Nephron progenitor cell (in vitro differentiated cells): ENCODE data around the gene SBF2.

Source experiments
- DNase-seq: peaks from one replicate; pipeline ENCODE4 v3.0.0; 2021
- H3K27ac Mint-ChIP-seq: 2 replicates; pipeline ENCODE4 v1.8.0; 2021; ENCODE audit warnings: mild to moderate bottlenecking, moderate library complexity, mixed read lengths
- H3K27me3 Mint-ChIP-seq: 2 replicates; pipeline ENCODE4 v1.8.0; 2021; ENCODE audit warnings: mild to moderate bottlenecking, low read depth, mixed read lengths; ENCODE audit not compliant: poor library complexity
- H3K36me3 Mint-ChIP-seq: 2 replicates; pipeline ENCODE4 v1.8.0; 2021; ENCODE audit warnings: low read depth, mixed read lengths
- H3K4me1 Mint-ChIP-seq: 2 replicates; pipeline ENCODE4 v1.8.0; 2021; ENCODE audit warnings: mixed read lengths
- H3K4me3 Mint-ChIP-seq: 2 replicates; pipeline ENCODE4 v1.8.0; 2021; ENCODE audit warnings: mild to moderate bottlenecking, moderate library complexity, mixed read lengths
- H3K9me3 Mint-ChIP-seq: 2 replicates; pipeline ENCODE4 v1.8.0; 2021; ENCODE audit warnings: mild to moderate bottlenecking, moderate library complexity, mixed read lengths
- TF ChIP-seq, protein P1 (sequence below): fragments of 200-600 bp; sonication (generic); IDR thresholded peaks from 2 replicates; pipeline ENCODE4 v1.5.0; 2021; ENCODE audit warnings: antibody characterized with exemption

Gene SBF2

DNA sequence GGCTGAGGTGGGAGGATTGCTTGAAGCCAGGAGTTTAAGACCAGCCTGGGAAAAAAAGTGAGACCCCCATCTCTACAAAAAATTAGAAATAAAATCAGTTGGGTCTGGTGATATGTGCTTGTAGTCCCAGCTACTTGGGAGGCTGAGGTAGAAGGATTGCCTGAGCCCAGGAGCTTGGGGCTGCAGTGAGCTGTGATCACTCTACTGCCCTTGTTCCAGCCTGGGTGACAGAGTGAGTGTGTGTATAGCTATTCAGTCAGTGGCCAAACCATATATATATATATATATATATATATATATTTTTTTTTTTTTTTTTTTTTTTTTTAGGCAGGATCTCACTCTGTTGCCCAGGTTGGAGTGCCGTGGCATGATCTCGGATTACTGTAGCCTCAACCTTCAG, 35.3 kb upstream of the SBF2 start:
- DNase-seq: no peak
- H3K27ac Mint-ChIP-seq: no peak overlapping the region
- peaks cover 5% of the 10 kb centered on the region for H3K9me3 Mint-ChIP-seq
- no peaks in the 10 kb centered on the region for H3K36me3 Mint-ChIP-seq
- no peak overlapping the region for H3K4me3 Mint-ChIP-seq
- H3K27me3 Mint-ChIP-seq: peaks cover 3% of the 10 kb centered on the region
- TF ChIP-seq, protein P1, sequence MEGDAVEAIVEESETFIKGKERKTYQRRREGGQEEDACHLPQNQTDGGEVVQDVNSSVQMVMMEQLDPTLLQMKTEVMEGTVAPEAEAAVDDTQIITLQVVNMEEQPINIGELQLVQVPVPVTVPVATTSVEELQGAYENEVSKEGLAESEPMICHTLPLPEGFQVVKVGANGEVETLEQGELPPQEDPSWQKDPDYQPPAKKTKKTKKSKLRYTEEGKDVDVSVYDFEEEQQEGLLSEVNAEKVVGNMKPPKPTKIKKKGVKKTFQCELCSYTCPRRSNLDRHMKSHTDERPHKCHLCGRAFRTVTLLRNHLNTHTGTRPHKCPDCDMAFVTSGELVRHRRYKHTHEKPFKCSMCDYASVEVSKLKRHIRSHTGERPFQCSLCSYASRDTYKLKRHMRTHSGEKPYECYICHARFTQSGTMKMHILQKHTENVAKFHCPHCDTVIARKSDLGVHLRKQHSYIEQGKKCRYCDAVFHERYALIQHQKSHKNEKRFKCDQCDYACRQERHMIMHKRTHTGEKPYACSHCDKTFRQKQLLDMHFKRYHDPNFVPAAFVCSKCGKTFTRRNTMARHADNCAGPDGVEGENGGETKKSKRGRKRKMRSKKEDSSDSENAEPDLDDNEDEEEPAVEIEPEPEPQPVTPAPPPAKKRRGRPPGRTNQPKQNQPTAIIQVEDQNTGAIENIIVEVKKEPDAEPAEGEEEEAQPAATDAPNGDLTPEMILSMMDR: no peak
- no peaks in the 10 kb centered on the region for H3K4me1 Mint-ChIP-seq

DNA sequence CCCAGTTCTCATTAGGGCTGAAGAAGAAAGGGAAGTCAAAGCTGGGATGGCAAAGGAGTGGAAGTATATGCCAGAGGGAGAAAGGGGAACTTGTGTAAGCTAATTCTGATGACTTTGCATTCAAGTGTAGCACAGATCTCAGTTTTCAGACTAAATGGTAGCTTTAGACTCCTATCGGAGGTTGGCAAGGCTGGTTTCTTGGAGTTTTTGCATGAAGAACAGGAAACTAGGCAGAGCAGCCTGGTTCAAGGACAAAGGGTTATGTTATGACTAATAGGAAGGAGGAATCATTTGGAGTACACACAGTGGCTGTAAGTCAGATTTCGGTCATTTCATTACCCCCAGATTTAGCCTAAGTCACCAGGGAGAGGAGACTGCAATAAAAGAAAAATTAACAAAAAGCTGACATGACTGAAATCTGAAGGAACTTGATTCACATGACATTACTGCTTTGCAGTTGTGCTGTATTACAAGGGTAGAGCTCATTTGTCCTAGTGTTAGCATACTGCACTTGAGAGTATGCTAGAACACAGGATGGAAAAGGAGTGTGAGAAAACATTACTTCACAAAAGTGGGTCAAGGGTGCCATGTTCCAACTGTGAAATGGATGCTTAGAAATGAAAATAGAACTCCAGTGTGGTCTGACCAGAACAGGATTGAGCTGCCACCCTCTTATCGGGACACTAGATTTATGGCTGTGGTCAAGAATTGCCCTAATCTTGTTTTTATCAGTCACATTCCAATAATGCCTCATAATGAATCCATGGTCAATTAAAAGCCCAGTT, 34.5 kb upstream of the SBF2 start:
- Mint-ChIP-seq H3K36me3 (no peaks in the 10 kb centered on the region), H3K9me3 (peaks cover 5% of the 10 kb centered on the region), H3K4me3 (no peak overlapping the region), H3K27me3 (no peaks in the 10 kb centered on the region), H3K4me1 (no peaks in the 10 kb centered on the region), H3K27ac (no peak overlapping the region)
- no peak for DNase-seq
- TF ChIP-seq, protein P1: no peak

DNA sequence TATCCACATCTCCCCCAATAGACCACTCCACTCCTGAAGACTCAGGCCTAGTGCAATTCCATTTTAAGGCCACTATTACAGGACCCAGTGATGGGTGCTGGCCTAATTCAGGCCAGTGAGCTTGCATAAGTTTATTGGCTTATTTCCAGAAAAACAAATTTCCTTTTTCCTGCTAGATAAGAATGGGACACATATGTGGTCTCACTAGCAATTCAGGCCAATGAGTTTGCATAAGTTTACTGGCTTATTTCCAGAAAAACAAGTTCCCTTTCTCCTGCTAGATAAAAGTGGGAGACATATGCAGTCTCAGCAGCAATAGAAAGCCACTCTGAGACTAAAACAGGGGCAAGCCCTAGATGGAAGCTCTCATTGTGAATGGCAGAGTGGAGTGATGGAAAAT, 33.2 kb upstream of the SBF2 start:
- Mint-ChIP-seq H3K4me1 (peaks cover 7% of the 10 kb centered on the region), H3K4me3 (no peak overlapping the region), H3K9me3 (peaks cover 5% of the 10 kb centered on the region), H3K27me3 (peaks cover 4% of the 10 kb centered on the region), H3K36me3 (no peaks in the 10 kb centered on the region), H3K27ac (no peak overlapping the region)
- TF ChIP-seq, protein P1: no peak
- no peak for DNase-seq

DNA sequence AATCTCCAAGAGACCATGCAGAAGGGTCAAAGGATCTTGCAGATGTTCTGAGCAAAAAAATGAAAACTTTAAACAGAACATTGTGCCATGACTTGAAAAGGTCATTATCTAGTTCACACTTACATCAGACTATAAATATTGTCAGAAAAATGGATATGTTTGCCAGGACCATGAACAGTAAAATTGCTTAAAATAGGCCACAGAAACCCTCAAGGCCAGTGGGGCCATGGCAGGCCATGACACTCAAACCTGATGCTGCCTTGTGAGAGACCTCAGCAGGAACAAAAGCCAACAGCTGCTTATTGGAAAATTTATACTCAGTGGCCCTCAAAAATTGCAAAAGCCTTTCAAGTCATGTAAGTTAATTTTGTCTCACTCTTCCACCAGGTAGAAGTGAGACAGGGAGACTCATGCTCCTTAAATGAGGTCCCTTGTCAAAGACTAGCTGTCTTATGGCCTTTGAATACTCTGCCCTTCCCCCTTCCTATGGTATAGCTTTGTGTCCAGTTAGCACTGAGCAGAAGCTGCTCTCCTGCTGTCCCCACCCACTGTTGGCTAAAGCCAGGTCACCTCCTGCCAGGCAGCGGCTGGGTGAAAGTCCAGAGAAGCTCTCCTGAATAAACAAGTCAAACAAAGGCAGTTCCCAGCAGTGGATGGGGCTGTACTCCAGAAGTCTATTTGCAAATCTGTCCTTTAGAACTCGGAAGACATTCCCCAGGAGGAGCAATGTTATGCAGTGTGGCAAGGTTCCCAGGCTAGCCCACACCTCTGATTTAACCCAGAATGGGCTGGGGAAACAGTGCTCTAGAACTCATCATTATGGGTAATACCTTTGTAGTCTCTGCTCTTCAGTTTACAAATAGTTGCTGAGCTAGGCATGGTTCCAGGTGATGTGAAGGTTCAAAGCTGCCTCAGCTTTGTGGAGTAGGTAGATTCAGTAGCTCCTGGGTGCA, 32.3 kb upstream of the SBF2 start:
- Mint-ChIP-seq H3K27me3 (peaks cover 4% of the 10 kb centered on the region), H3K4me3 (no peak overlapping the region), H3K9me3 (no peaks in the 10 kb centered on the region), H3K4me1 (peaks cover 7% of the 10 kb centered on the region), H3K36me3 (no peaks in the 10 kb centered on the region), H3K27ac (no peak overlapping the region)
- TF ChIP-seq, protein P1: no peak
- no peak for DNase-seq

DNA sequence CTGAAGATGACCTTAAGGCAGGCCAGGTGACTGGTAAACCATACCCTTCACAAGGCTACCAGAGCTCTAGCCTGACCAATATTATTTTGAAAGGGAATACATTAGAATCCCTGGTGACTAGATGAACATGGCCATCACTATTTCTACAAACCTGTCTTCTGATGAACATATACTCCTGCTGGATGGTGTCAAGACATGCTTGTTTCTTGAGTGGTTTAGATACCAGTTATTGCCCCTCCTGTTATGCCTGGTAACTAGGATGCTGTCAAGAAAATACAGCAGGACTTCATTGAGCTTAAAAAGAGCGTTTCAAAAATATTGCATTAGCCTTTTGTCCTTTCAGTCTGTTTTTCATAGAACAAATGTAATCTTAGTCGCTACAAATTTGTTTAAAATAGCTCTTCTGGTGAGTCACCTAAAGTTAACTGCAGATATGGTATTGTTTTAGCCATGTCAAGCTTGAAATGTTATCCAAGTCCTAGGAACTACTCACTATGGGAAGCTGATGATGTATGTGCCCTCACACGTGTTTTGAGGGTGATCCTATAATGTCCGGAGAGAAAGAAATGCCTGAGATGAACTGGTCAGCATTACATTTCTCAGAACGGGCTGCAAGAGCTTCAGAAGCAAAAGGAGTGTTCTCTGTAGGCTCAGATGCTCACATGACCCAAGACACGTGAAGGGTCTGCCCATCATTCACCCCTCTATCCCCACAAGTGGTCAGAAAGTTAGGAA, 31.4 kb upstream of the SBF2 start:
- H3K27ac Mint-ChIP-seq: no peak overlapping the region
- TF ChIP-seq, protein P1: no peak
- H3K9me3 Mint-ChIP-seq: no peaks in the 10 kb centered on the region
- no peaks in the 10 kb centered on the region for H3K36me3 Mint-ChIP-seq
- peaks cover 4% of the 10 kb centered on the region for H3K27me3 Mint-ChIP-seq
- peaks cover 7% of the 10 kb centered on the region for H3K4me1 Mint-ChIP-seq
- no peak for DNase-seq
- H3K4me3 Mint-ChIP-seq: no peak overlapping the region
